ENCODE data around the gene VPS35. TPM values are rescaled to one million over a fixed set of nuclear protein-coding genes. Genes with fewer than 3 reads are reported as not detected.
"Not testable (repeated sequence)": the region's sequence is repeated elsewhere in the genome, so short reads cannot be mapped to it uniquely, and the experiment has no call there.

Gene VPS35
- total RNA-seq, 6 experiments from 2014 or later: 86.6 to 113 (median 100) TPM

GRCh38 chr16:46690281-46691178 lies 1.6 kb upstream of the VPS35 start:
- H3K27ac Mint-ChIP-seq: no peak overlapping the region; the same call in 1 of the 2 replicates
- peaks cover 25% of the 10 kb centered on the region for H3K4me1 Mint-ChIP-seq (ENCODE audit: low read depth)
- TF ChIP-seq CTCF (IDR thresholded peaks at IDR 0.05): peak; percentile 39
- H3K4me3 Mint-ChIP-seq: no peak overlapping the region
- no peaks in the 10 kb centered on the region for H3K27me3 Mint-ChIP-seq (ENCODE audit: insufficient read depth)
- H3K9me3 Mint-ChIP-seq: no peaks in the 10 kb centered on the region
- DNase-seq: no peak
- H3K36me3 Mint-ChIP-seq (ENCODE audit: low read depth): peaks cover 9% of the 10 kb centered on the region; the same call in 1 of the 2 replicates

DNA sequence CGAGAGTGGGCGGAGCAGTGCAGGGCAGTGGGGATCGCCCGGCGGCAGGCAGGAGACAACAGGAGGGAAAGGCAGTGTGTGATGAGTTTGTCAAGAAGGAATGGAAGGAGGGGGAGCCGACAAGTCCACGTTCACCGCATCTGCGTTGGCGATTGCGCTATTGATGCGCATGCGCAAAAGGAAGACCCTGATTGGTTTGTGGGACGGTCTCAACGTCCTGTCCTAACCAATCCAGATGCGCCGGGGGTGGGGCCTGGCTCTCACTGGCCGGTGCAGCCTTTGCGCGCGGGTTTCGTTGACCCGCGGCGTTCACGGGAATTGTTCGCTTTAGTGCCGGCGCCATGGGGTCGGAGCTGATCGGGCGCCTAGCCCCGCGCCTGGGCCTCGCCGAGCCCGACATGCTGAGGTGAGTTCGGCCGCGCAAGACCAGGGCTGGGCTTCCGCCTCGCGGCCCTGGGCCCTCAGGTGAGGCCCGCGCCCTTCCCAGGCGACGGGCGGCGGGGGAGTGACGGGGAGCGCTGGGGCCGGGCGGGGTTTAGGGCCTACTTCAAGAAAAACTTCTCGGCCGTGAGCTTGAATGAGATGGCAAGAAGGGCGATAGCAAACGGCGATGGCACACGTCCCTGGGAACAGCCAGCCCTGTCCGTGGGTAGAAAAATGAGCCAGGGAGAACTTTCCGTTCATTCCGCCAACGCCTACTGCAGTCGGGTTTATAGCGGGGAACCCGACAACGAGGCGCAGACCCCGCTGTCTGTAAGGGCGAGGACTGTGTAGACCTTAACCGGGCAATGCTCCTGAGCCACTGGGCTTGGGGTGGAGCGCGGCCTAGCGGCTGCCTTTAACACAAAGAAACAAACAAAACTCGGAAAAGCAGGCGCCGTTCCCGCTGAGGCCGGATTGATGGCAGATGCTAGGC lies 645 bp upstream of the VPS35 start, which contains the start of gene ORC6:
TSS of gene ORC6 (plus strand) at position 295 of the 916 bp plus-strand sequence. CDS start at position 342, 47 bp downstream.
- Mint-ChIP-seq H3K27ac (no peak within 1 kb of the TSS), H3K4me3 (no peak within 1 kb of the TSS), H3K27me3 (ENCODE audit: insufficient read depth) (no peaks in the 10 kb centered on the region), H3K36me3 (ENCODE audit: low read depth) (peaks cover under 1% of the 10 kb centered on the region; the same call in 1 of the 2 replicates), H3K4me1 (ENCODE audit: low read depth) (peaks cover 35% of the 10 kb centered on the region), H3K9me3 (no peaks in the 10 kb centered on the region)
- TF ChIP-seq CTCF (IDR thresholded peaks at IDR 0.05): peak; percentile 79
- DNase-seq: peak; percentile 96

- Mint-ChIP-seq H3K4me3 (no peak overlapping the region), H3K4me1 (ENCODE audit: low read depth) (peaks cover 42% of the 10 kb centered on the region), H3K36me3 (ENCODE audit: low read depth) (no peaks in the 10 kb centered on the region), H3K27ac (no peak overlapping the region), H3K27me3 (ENCODE audit: insufficient read depth) (no peaks in the 10 kb centered on the region), H3K9me3 (no peaks in the 10 kb centered on the region)
- peak; percentile 16 for DNase-seq
- TF ChIP-seq CTCF (IDR thresholded peaks at IDR 0.05): no peak; the same call in 1 of the 2 replicates
Measured at GRCh38 chr16:46688101-46688653, 801 bp downstream of the VPS35 start.

DNA sequence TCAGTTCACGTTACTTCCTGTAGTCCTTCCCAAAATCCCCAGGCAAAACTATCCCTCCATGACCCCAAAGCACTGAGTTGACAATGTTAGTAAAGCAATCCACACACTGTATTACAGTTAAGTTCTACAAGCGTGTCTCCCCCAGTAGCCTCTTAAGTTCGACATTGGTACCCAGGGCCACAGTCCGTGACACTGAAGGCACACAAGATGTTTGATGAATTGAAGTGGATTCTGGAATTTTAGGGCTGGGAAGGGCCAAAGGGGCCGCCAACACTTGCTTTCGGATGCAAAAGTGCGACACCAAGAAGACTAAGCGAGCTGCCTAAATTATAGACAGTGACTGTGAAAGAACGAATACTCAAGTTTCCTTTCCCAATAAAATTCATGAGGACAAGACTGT lies 1.5 kb downstream of the VPS35 start:
- Mint-ChIP-seq H3K9me3 (no peaks in the 10 kb centered on the region), H3K27me3 (ENCODE audit: insufficient read depth) (no peaks in the 10 kb centered on the region), H3K4me1 (ENCODE audit: low read depth) (peaks cover 42% of the 10 kb centered on the region), H3K27ac (no peak overlapping the region), H3K36me3 (ENCODE audit: low read depth) (no peaks in the 10 kb centered on the region), H3K4me3 (no peak overlapping the region)
- DNase-seq: no peak
- peak; percentile 18; the same call in 1 of the 2 replicates for TF ChIP-seq CTCF (IDR thresholded peaks at IDR 0.05)

- H3K9me3 Mint-ChIP-seq: no peaks in the 10 kb centered on the region
- no peak overlapping the region for H3K27ac Mint-ChIP-seq
- TF ChIP-seq CTCF (IDR thresholded peaks at IDR 0.05): no peak
- H3K36me3 Mint-ChIP-seq (ENCODE audit: low read depth): no peaks in the 10 kb centered on the region
- no peaks in the 10 kb centered on the region for H3K27me3 Mint-ChIP-seq (ENCODE audit: insufficient read depth)
- DNase-seq: no peak
- peaks cover 42% of the 10 kb centered on the region for H3K4me1 Mint-ChIP-seq (ENCODE audit: low read depth)
- H3K4me3 Mint-ChIP-seq: no peak overlapping the region; the same call in 1 of the 2 replicates
Measured at GRCh38 chr16:46686815-46687473, 2.0 kb downstream of the VPS35 start.

DNA sequence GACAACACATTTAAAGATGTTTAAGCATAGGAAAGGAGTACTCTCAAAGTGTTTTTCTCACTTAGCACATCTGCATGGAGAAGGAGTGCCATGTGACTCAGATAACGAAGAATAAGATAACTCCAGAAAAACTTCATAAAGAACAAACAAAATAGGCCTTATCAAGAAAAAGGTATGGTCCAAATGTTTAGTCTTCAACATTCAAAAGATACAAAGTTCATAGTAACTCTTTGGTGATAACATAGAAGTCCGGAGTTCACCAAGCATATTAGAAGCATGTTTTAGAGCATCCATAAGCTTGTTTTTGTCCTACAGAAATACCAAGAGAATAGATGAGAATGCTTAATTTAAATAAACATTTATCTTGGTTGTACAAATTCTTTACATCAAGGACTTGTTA lies 7.1 kb downstream of the VPS35 start:
- not testable (repeated sequence) for H3K4me3 Mint-ChIP-seq; H3K9me3 Mint-ChIP-seq; H3K27me3 Mint-ChIP-seq (ENCODE audit: insufficient read depth); H3K27ac Mint-ChIP-seq; DNase-seq
- Mint-ChIP-seq H3K4me1 (ENCODE audit: low read depth) (peaks cover 30% of the 10 kb centered on the region), H3K36me3 (ENCODE audit: low read depth) (0 out of 2 replicates have a peak, but pooled peaks cover 11% of the 10 kb centered on the region)

DNA sequence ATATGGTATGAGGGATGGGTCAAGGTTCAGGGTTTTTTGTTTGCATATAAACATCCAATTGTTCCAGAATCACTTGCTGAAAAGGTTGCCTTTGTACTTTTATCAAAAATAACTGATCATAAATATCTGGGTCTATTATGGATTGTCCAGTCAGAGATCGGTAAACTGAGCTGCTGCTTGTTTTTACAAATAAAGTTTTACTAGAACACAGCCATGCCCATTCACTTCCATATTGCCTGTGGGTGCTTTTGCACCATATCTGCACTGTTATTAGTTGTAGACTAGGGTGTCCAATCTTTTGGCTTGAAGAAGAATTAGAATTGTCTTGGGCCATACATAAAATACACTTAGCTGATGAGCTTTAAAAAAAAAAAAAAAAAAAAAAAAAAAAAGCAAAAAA lies 11.0 kb downstream of the VPS35 start:
- not testable (repeated sequence) for H3K27ac Mint-ChIP-seq; H3K9me3 Mint-ChIP-seq; H3K4me1 Mint-ChIP-seq (ENCODE audit: low read depth); H3K27me3 Mint-ChIP-seq (ENCODE audit: insufficient read depth); DNase-seq; H3K4me3 Mint-ChIP-seq
- H3K36me3 Mint-ChIP-seq (ENCODE audit: low read depth): peaks cover 19% of the 10 kb centered on the region; the same call in 1 of the 2 replicates

Measured in HFFc6 (cell line).